Measurements from ENCODE around the gene CDH11. TPM values are rescaled to one million over a fixed set of nuclear protein-coding genes. Genes with fewer than 3 reads are reported as not detected.

CDH11 gene
- total RNA-seq, 2 experiments from 2014 or later = not detected

- no peak for DNase-seq
- no peak overlapping the region for H3K27ac Mint-ChIP-seq
- ChIA-PET CTCF (no interaction called here), POLR2A (no interaction called here)
- no peak for ATAC-seq (ENCODE audit: poor library complexity)
- TF ChIP-seq, protein P1, sequence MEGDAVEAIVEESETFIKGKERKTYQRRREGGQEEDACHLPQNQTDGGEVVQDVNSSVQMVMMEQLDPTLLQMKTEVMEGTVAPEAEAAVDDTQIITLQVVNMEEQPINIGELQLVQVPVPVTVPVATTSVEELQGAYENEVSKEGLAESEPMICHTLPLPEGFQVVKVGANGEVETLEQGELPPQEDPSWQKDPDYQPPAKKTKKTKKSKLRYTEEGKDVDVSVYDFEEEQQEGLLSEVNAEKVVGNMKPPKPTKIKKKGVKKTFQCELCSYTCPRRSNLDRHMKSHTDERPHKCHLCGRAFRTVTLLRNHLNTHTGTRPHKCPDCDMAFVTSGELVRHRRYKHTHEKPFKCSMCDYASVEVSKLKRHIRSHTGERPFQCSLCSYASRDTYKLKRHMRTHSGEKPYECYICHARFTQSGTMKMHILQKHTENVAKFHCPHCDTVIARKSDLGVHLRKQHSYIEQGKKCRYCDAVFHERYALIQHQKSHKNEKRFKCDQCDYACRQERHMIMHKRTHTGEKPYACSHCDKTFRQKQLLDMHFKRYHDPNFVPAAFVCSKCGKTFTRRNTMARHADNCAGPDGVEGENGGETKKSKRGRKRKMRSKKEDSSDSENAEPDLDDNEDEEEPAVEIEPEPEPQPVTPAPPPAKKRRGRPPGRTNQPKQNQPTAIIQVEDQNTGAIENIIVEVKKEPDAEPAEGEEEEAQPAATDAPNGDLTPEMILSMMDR (IDR thresholded peaks at IDR 0.05) = no peak
- Histone ChIP-seq H3K27ac (ENCODE audit: low read depth in 1 of 2, low read length in 2 of 2) (no peak overlapping the region), H3K27me3 (ENCODE audit: control insufficient read depth in 1 of 2, insufficient read depth in 2 of 2, low read length in 2 of 2) (no peaks in the 10 kb centered on the region), H3K9me3 (ENCODE audit: control insufficient read depth in 1 of 2, insufficient read depth in 1 of 2, low read length in 2 of 2) (peaks cover 0 to 8% of the 10 kb centered on the region in 2 experiments), H3K36me3 (ENCODE audit: insufficient read depth, low read length) (no peaks in the 10 kb centered on the region), H3K4me1 (ENCODE audit: insufficient read depth, low read length) (no peaks in the 10 kb centered on the region), H3K4me3 (ENCODE audit: low read length) (no peak overlapping the region)
- H3K27me3 Mint-ChIP-seq = no peaks in the 10 kb centered on the region
- no peak overlapping the region for H3K4me3 Mint-ChIP-seq
- H3K4me1 Mint-ChIP-seq (ENCODE audit: low read depth) = no peaks in the 10 kb centered on the region
- intact Hi-C loops (cut with DNase I, micrococcal nuclease) = no loop called here
- H3K36me3 Mint-ChIP-seq (ENCODE audit: low read depth) = no peaks in the 10 kb centered on the region
- no peaks in the 10 kb centered on the region for H3K9me3 Mint-ChIP-seq
These were observed 62.4 kb downstream of the CDH11 start for GRCh38 chr16:65059406-65059980.

GRCh38 chr16:65057184-65057583 lies 64.7 kb downstream of the CDH11 start:
- Mint-ChIP-seq H3K27me3 (no peaks in the 10 kb centered on the region), H3K4me3 (no peak overlapping the region), H3K36me3 (ENCODE audit: low read depth) (no peaks in the 10 kb centered on the region), H3K4me1 (ENCODE audit: low read depth) (no peaks in the 10 kb centered on the region), H3K27ac (no peak overlapping the region), H3K9me3 (peaks cover 9% of the 10 kb centered on the region)
- no peaks in the 10 kb centered on the region for H3K27me3 ChIP-seq (ENCODE audit: control insufficient read depth in 1 of 2, insufficient read depth in 2 of 2, low read length in 2 of 2)
- H3K9me3 ChIP-seq (ENCODE audit: control insufficient read depth in 1 of 2, insufficient read depth in 1 of 2, low read length in 2 of 2) = peaks cover 0 to 8% of the 10 kb centered on the region in 2 experiments
- no peaks in the 10 kb centered on the region for H3K36me3 ChIP-seq (ENCODE audit: insufficient read depth, low read length)
- ChIA-PET POLR2A (no interaction called here), CTCF (no interaction called here)
- H3K27ac ChIP-seq (ENCODE audit: low read depth in 1 of 2, low read length in 2 of 2) = no peak overlapping the region
- intact Hi-C loops (cut with DNase I, micrococcal nuclease) = no loop called here
- DNase-seq (no peak), ATAC-seq (ENCODE audit: poor library complexity) (no peak)
- H3K4me3 ChIP-seq (ENCODE audit: low read length) = no peak overlapping the region
- TF ChIP-seq, protein P1 (IDR thresholded peaks at IDR 0.05) = no peak
- no peaks in the 10 kb centered on the region for H3K4me1 ChIP-seq (ENCODE audit: insufficient read depth, low read length)

GRCh38 chr16:65054457-65054856 lies 67.4 kb downstream of the CDH11 start:
- no peaks in the 10 kb centered on the region for H3K36me3 ChIP-seq (ENCODE audit: insufficient read depth, low read length)
- intact Hi-C loops (cut with DNase I, micrococcal nuclease) = no loop called here
- H3K27me3 Mint-ChIP-seq = no peaks in the 10 kb centered on the region
- ChIA-PET CTCF (no interaction called here), POLR2A (no interaction called here)
- peaks cover 0 to 7% of the 10 kb centered on the region in 2 experiments for H3K9me3 ChIP-seq (ENCODE audit: control insufficient read depth in 1 of 2, insufficient read depth in 1 of 2, low read length in 2 of 2)
- no peaks in the 10 kb centered on the region for H3K4me1 ChIP-seq (ENCODE audit: insufficient read depth, low read length)
- H3K9me3 Mint-ChIP-seq = peaks cover 12% of the 10 kb centered on the region
- no peak overlapping the region for H3K27ac ChIP-seq (ENCODE audit: low read depth in 1 of 2, low read length in 2 of 2)
- H3K4me3 Mint-ChIP-seq = no peak overlapping the region
- H3K36me3 Mint-ChIP-seq (ENCODE audit: low read depth) = no peaks in the 10 kb centered on the region
- TF ChIP-seq, protein P1 (IDR thresholded peaks at IDR 0.05) = no peak
- ATAC-seq (ENCODE audit: poor library complexity) (no peak), DNase-seq (no peak)
- no peak overlapping the region for H3K27ac Mint-ChIP-seq
- H3K4me3 ChIP-seq (ENCODE audit: low read length) = no peak overlapping the region
- H3K4me1 Mint-ChIP-seq (ENCODE audit: low read depth) = no peaks in the 10 kb centered on the region
- H3K27me3 ChIP-seq (ENCODE audit: control insufficient read depth in 1 of 2, insufficient read depth in 2 of 2, low read length in 2 of 2) = no peaks in the 10 kb centered on the region

Data from CD4-positive, alpha-beta T cell (primary cell).